HepG2 (cell line): ENCODE data around the gene MAGI1. TPM values are rescaled to one million over a fixed set of nuclear protein-coding genes. Genes with fewer than 3 reads are reported as not detected.

ENCODE experiments used
- ATAC-seq: fragments of 200-7000 bp; cut with Tn5 transposase; 3 replicates; pipeline ENCODE4 v1.9.1; 2020; ENCODE audit warnings: mild to moderate bottlenecking, moderate library complexity
- BruUV-seq: library from RNA; stranded (reverse); fragments of 400-500 nt; replicated peaks from 2 replicates; lab custom pipeline; 2021; lab: Mats Ljungman, UMichigan
- CTCF ChIA-PET: fragments of 300-600 bp; formaldehyde crosslinking; extraction: SDS; loops from one replicate; lab custom pipeline; 2021; ENCODE audit warnings: low total read pairs, inconsistent platforms, low intra/inter-chr PET ratio; lab: Yijun Ruan, JAX
- POLR2A ChIA-PET: fragments of 350-600 bp; sonication (Branson Sonifier 250); formaldehyde crosslinking; loops from one replicate; lab custom pipeline; 2020; ENCODE audit warnings: antibody characterized with exemption, inconsistent platforms; lab: Yijun Ruan, JAX
- DNase-seq: peaks from one replicate; pipeline ENCODE4 v3.0.0-alpha.2; 2015; ENCODE audit warnings: low spot score
- FAIRE-seq: peaks from 3 replicates; lab custom pipeline; 2011; peaks lifted over from hg19 to GRCh38; lab: Jason Lieb, UNC
- H2AFZ ChIP-seq: one replicate; pipeline ENCODE4 v1.6.1; 2011; ENCODE audit warnings: low read length, inconsistent platforms
- H3K27ac ChIP-seq: fragments of 300-600 bp; 3 replicates; pipeline ENCODE4 v1.8.0; 2011; ENCODE audit warnings: mixed run types, mild to moderate bottlenecking, mixed read lengths, low read length, inconsistent platforms; ENCODE audit not compliant: insufficient read depth; ENCODE audit errors: extremely low read length
- H3K27me3 ChIP-seq, 2 experiments: fragments of 200-600 bp in 1 of 2; 2 replicates in 1 of 2; 3 replicates in 1 of 2; pipeline versions ENCODE4 v1.6.0 to v1.8.0; 2011; ENCODE audit warnings: low read length in 2 of 2, mild to moderate bottlenecking in 2 of 2, moderate library complexity in 2 of 2, inconsistent platforms in 1 of 2; ENCODE audit not compliant: insufficient read depth in 2 of 2, control insufficient read depth in 1 of 2
- H3K36me3 ChIP-seq, 2 experiments: fragments of 200-600 bp in 1 of 2; replicated peaks in 1 of 2; 2 replicates in 1 of 2; 3 replicates in 1 of 2; pipeline versions ENCODE4 v1.5.1 to v1.8.0; 2011; ENCODE audit warnings: low read length in 2 of 2, inconsistent platforms in 1 of 2; ENCODE audit not compliant: insufficient read depth in 2 of 2, control insufficient read depth in 1 of 2
- H3K4me1 ChIP-seq: 2 replicates; pipeline ENCODE4 v1.5.1; 2012; ENCODE audit warnings: low read length, inconsistent platforms; ENCODE audit not compliant: insufficient read depth
- H3K4me2 ChIP-seq: 2 replicates; pipeline ENCODE4 v1.6.0; 2011; ENCODE audit warnings: low read depth, low read length, inconsistent platforms
- H3K4me3 ChIP-seq, 3 experiments: fragments of 200-600 bp in 1 of 3; sonication (generic), shearing (Covaris generic) in 1 of 3; replicated peaks in 1 of 3; 2 replicates each; pipeline ENCODE4 v1.5.1; 2011 to 2016; ENCODE audit warnings: low read length in 3 of 3, inconsistent platforms in 2 of 3, low read depth in 2 of 3, mild to moderate bottlenecking in 2 of 3, control low read depth in 1 of 3, mixed read lengths in 1 of 3; ENCODE audit not compliant: insufficient read depth in 1 of 3
- H3K79me2 ChIP-seq: one replicate; pipeline ENCODE4 v1.6.1; 2011; ENCODE audit warnings: low read length, inconsistent platforms; ENCODE audit not compliant: insufficient read depth
- H3K9ac ChIP-seq: 2 replicates; pipeline ENCODE4 v1.6.0; 2011; ENCODE audit warnings: mild to moderate bottlenecking, low read depth, low read length, inconsistent platforms; ENCODE audit not compliant: insufficient read depth
- H3K9me3 ChIP-seq: 2 replicates; pipeline ENCODE4 v1.5.1; 2012; ENCODE audit warnings: mild to moderate bottlenecking, low read length
- H4K20me1 ChIP-seq: 2 replicates; pipeline ENCODE4 v1.6.0; 2011; ENCODE audit warnings: inconsistent platforms, mild to moderate bottlenecking, low read length, moderate library complexity; ENCODE audit not compliant: insufficient read depth
- CEBPB ChIP-seq: IDR thresholded peaks from 2 replicates; pipeline ENCODE4 v1.6.1; 2011; ENCODE audit warnings: low read depth, low read length, improper control_type of control experiment, borderline replicate concordance
- CEBPG ChIP-seq: IDR thresholded peaks from 2 replicates; pipeline ENCODE4 v1.6.1; 2016
- EP300 ChIP-seq, 3 experiments: sonication (generic) in 1 of 3; formaldehyde crosslinking in 1 of 3; IDR thresholded peaks; 2 replicates each; pipeline versions ENCODE4 v1.5.1 to v1.6.1; 2011 to 2020; ENCODE audit warnings: low read depth in 2 of 3, low read length in 2 of 3, borderline replicate concordance in 1 of 3, improper control_type of control experiment in 1 of 3, mild to moderate bottlenecking in 1 of 3, missing genetic modification reagents in 1 of 3, moderate library complexity in 1 of 3
- ETV5 ChIP-seq: IDR thresholded peaks from 2 replicates; pipeline ENCODE4 v1.6.1; 2018; ENCODE audit warnings: missing biosample characterization, missing genetic modification reagents, inconsistent platforms, borderline replicate concordance
- HOXA5 ChIP-seq: sonication (generic); formaldehyde crosslinking; IDR thresholded peaks from 2 replicates; pipeline ENCODE4 v1.4.0; 2020; ENCODE audit warnings: missing genetic modification reagents
- KAT2B ChIP-seq: fragments of 150-350 bp; IDR thresholded peaks from 2 replicates; pipeline ENCODE4 v1.6.1; 2014; ENCODE audit warnings: low read depth, low read length, borderline replicate concordance
- KLF16 ChIP-seq, 2 experiments: sonication (generic) in 1 of 2; formaldehyde crosslinking in 1 of 2; IDR thresholded peaks; 2 replicates each; pipeline versions ENCODE4 v1.6.1 to v1.8.0; 2016 to 2023; ENCODE audit warnings: missing genetic modification reagents in 2 of 2, missing compliant biosample characterization in 1 of 2
- MED1 ChIP-seq: sonication (generic); formaldehyde crosslinking; IDR thresholded peaks from 2 replicates; pipeline ENCODE4 v1.4.0; 2020; ENCODE audit warnings: missing genetic modification reagents
- PPARG ChIP-seq: conservative IDR thresholded peaks from 2 replicates; pipeline ENCODE4 v1.6.1; 2016; ENCODE audit warnings: missing biosample characterization, missing genetic modification reagents
- SOX13 ChIP-seq, 3 experiments: fragments of 450-650 bp in 1 of 3; sonication (generic) in 1 of 3; formaldehyde crosslinking in 1 of 3; IDR thresholded peaks in 2 of 3; conservative IDR thresholded peaks in 1 of 3; 2 replicates each; pipeline versions ENCODE4 v1.5.0 to v1.6.1; 2016 to 2020; ENCODE audit warnings: antibody characterized with exemption in 1 of 3, mild to moderate bottlenecking in 1 of 3, missing compliant biosample characterization in 1 of 3, missing genetic modification reagents in 1 of 3, moderate library complexity in 1 of 3
- SP140L ChIP-seq: sonication (generic); formaldehyde crosslinking; IDR thresholded peaks from 2 replicates; pipeline ENCODE4 v1.4.0; 2020; ENCODE audit warnings: missing genetic modification reagents, borderline replicate concordance
- TBX2 ChIP-seq: sonication (generic); formaldehyde crosslinking; IDR thresholded peaks from 2 replicates; pipeline ENCODE4 v1.5.0; 2020; ENCODE audit warnings: missing genetic modification reagents, mild to moderate bottlenecking, borderline replicate concordance
- ZNF281 ChIP-seq: sonication (generic); formaldehyde crosslinking; IDR thresholded peaks from 2 replicates; pipeline ENCODE4 v1.4.0; 2020; ENCODE audit warnings: missing genetic modification reagents, borderline replicate concordance
- ZNF530 ChIP-seq: sonication (generic); formaldehyde crosslinking; IDR thresholded peaks from 2 replicates; pipeline ENCODE4 v1.5.0; 2020; ENCODE audit warnings: low read depth, mild to moderate bottlenecking, missing genetic modification reagents
- ZNF660 ChIP-seq: sonication (generic); formaldehyde crosslinking; IDR thresholded peaks from 2 replicates; pipeline ENCODE4 v1.5.1; 2020; ENCODE audit warnings: mild to moderate bottlenecking, low read depth, missing genetic modification reagents, borderline replicate concordance
- ZNF749 ChIP-seq: sonication (generic); formaldehyde crosslinking; IDR thresholded peaks from 2 replicates; pipeline ENCODE4 v1.8.0; 2022; ENCODE audit warnings: mild to moderate bottlenecking, missing genetic modification reagents, moderate library complexity, borderline replicate concordance
- ZNF780A ChIP-seq: sonication (generic); formaldehyde crosslinking; IDR thresholded peaks from 2 replicates; pipeline ENCODE4 v1.8.0; 2022; ENCODE audit warnings: mild to moderate bottlenecking, missing genetic modification reagents, moderate library complexity
- WGBS: methylation state at CpG from one replicate; pipeline ENCODE4 v1.1.6; 2017; ENCODE audit warnings: low lambda C conversion rate; 5-methylcytosine and 5-hydroxymethylcytosine counted together
- in situ Hi-C: cut with HindIII; loops from 2 replicates; pipeline ENCODE4 v1.10.0; 2017; ENCODE audit warnings: low pct_unique_long_range_greater_than_20kb; ENCODE audit not compliant: extremely low pct_ligation_motif_present
- intact Hi-C: fragments of 100-400 bp; cut with micrococcal nuclease; formaldehyde crosslinking; loops from one replicate; pipeline ENCODE4 v1.10.0; 2022; ENCODE audit not compliant: unreplicated experiment
- polyA plus RNA-seq, 8 experiments: library from polyadenylated mRNA; depleted of rRNA in 3 of 8; stranded (reverse) in 7 of 8; unstranded in 1 of 8; fragments of >200 nt; fragmentation: Illumina TruSeq in 4 of 8; extraction: Trizol in 4 of 8; gene quantifications; 2 replicates each; pipeline versions ENCODE4 v1.2.1 to v1.2.3, GENCODE V29; 2011 to 2016; ENCODE audit warnings: low read depth in 4 of 8, missing spikeins in 1 of 8, mixed read lengths in 1 of 8; ENCODE audit not compliant: insufficient read depth in 1 of 8
- total RNA-seq, 5 experiments: library from RNA; depleted of rRNA; stranded (reverse); fragments of >200 nt; fragmentation: Illumina TruSeq; extraction: Trizol; gene quantifications; 2 replicates each; pipeline ENCODE4 v1.2.3, GENCODE V29; 2016; ENCODE audit warnings: low read depth in 1 of 5

MAGI1 gene
- total and polyA plus RNA-seq, 2 of the 13 experiments (the other 11 are each of a cell fraction or from before 2014, with no cell fraction given), result 22.2 to 26.0 TPM

GRCh38 chr3:65854606-65855304 lies 184.0 kb downstream of the MAGI1 start:
- ChIA-PET CTCF (no interaction called here), POLR2A (no interaction called here)
- DNase-seq (no peak), ATAC-seq (no peak; the same call in 2 of the 3 replicates), FAIRE-seq (peak; percentile 30)
- no peaks in the 10 kb centered on the region; a peak in 1 of 5 replicates for H3K36me3 ChIP-seq
- H3K9ac ChIP-seq, result no peak overlapping the region
- H3K79me2 ChIP-seq, result peaks cover 47% of the 10 kb centered on the region
- H3K27me3 ChIP-seq, result no peaks in the 10 kb centered on the region
- H3K4me1 ChIP-seq, result peaks cover 43% of the 10 kb centered on the region
- H3K4me2 ChIP-seq, result peak overlapping the region; percentile 34; the same call in 1 of the 2 replicates
- no peak overlapping the region for H2AFZ ChIP-seq
- TF ChIP-seq SOX13 (IDR thresholded peaks at IDR 0.05) (no peak), SOX13 (CRISPR knock-in tag; conservative IDR thresholded peaks at IDR 0.05 in 1 of 2, IDR thresholded peaks at IDR 0.05 in 1 of 2) (peak in 1 of 2 experiments; percentile 7; a peak in 1 of 4 replicates), CEBPB (peak; percentile 17; the same call in 1 of the 2 replicates), KLF16 (CRISPR knock-in tag; IDR thresholded peaks at IDR 0.05) (no peak), CEBPG (CRISPR knock-in tag) (0 out of 2 replicates have a peak, but pooled peaks have one; percentile 23), PPARG (peak; percentile 64; the same call in 1 of the 2 replicates), ZNF749 (CRISPR knock-in tag) (no peak), ZNF660 (no peak), ZNF530 (CRISPR knock-in tag) (no peak), ETV5 (CRISPR knock-in tag) (peak; percentile 43; the same call in 1 of the 2 replicates), KAT2B (no peak), EP300 (IDR thresholded peaks at IDR 0.05; ENCODE audit: low read depth in 2 of 2, low read length in 2 of 2) (peak in 1 of 2 experiments; percentile 20; a peak in 1 of 4 replicates), EP300 (CRISPR knock-in tag; IDR thresholded peaks at IDR 0.05; ENCODE audit: borderline replicate concordance) (no peak), ZNF281 (CRISPR knock-in tag) (no peak), SP140L (CRISPR knock-in tag) (no peak), HOXA5 (CRISPR knock-in tag) (no peak), ZNF780A (CRISPR knock-in tag) (no peak), TBX2 (CRISPR knock-in tag) (peak; percentile 38; the same call in 1 of the 2 replicates), MED1 (CRISPR knock-in tag) (0 out of 2 replicates have a peak, but pooled peaks have one; percentile 30)
- peaks cover 39% of the 10 kb centered on the region for H4K20me1 ChIP-seq
- no peaks in the 10 kb centered on the region for H3K9me3 ChIP-seq
- intact Hi-C loops (no loop called here), in situ Hi-C loops (no loop called here)
- WGBS, result 51% methylated on average over 8 of the region's 8 CpGs
- no peak overlapping the region for H3K27ac ChIP-seq
- no peak overlapping the region for H3K4me3 ChIP-seq
- no TSS peak for BruUV-seq
